Left forelimb (tissue), 1 donor: ENCODE results near the gene S100A11.

Experiments
- DNase-seq: peaks from one replicate; pipeline ENCODE4 v3.0.0-alpha.2; 2018; ENCODE audit warnings: low spot score

The S100A11 gene

DNA sequence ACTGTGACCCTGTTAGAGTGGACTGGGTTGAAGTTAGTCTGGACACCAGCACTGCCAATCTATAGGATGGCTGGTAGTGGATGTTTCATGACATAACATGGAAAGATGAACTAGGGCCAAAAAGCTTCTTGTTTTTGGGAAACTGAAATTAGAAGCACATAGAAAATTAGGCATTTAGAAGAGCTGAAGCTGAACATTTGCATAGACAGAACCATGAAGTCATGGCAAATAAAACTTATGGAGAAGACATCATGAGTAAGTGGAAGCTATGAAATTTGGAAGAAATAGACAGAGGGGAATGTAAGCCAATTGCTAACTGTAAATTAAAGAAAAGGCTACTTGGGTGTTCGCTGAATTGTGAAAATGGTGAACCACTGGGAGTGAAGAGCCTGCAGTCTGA lies 2.7 kb upstream of the S100A11 start:
- DNase-seq = no peak

DNA sequence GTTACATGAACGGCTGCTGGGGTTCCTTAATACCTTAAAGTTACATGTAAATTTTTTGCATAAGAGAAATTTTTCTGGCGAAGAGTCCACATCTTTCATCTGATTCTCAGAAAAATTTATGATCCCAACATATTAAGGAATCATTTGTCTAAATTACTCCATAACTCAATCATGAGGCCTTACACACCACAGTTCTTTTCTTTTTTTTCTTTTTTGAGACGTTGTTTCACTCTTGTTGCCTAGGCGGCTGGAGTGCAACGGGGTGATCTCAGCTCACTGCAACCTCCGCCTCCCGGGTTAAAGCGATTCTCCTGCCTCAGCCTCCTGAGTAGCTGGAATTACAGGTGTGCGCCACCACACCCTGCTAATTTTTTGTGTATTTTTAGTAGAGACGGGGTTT lies 2.1 kb upstream of the S100A11 start:
- DNase-seq = no peak

DNA sequence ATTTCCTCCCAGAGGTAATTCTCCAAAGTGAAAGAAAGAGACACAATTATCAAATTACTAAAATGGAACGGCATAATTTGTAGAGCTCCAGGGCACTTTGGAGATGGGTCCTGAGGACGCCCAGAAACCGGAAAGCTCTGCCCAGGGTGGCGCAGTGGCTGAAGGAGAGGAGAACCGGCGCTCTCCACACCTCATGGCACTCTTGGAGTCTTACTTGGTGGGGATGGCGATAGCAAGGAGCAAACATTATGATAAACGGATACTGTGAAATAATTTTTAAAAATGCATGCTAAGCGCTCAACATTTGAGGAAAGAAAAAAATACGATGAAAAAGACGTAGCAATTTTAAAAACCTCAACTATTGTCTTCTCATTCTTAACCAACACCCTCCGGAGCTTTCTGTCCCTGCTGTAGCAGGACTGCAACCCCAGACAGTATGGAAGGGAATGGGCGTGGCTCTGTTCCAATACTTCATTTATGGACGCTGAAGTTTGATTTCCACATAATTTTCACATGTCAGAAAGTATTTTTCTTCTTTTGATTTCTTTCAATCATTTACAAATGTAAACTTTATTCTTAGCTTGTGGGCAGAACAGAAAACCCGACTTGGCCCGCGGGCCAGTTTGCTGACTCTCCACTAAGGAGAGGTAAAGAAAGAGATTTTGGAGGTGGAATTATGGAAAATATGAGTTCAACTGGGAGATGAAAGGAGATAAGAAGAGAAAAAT lies 1.1 kb downstream of the S100A11 start:
- DNase-seq = no peak

DNA sequence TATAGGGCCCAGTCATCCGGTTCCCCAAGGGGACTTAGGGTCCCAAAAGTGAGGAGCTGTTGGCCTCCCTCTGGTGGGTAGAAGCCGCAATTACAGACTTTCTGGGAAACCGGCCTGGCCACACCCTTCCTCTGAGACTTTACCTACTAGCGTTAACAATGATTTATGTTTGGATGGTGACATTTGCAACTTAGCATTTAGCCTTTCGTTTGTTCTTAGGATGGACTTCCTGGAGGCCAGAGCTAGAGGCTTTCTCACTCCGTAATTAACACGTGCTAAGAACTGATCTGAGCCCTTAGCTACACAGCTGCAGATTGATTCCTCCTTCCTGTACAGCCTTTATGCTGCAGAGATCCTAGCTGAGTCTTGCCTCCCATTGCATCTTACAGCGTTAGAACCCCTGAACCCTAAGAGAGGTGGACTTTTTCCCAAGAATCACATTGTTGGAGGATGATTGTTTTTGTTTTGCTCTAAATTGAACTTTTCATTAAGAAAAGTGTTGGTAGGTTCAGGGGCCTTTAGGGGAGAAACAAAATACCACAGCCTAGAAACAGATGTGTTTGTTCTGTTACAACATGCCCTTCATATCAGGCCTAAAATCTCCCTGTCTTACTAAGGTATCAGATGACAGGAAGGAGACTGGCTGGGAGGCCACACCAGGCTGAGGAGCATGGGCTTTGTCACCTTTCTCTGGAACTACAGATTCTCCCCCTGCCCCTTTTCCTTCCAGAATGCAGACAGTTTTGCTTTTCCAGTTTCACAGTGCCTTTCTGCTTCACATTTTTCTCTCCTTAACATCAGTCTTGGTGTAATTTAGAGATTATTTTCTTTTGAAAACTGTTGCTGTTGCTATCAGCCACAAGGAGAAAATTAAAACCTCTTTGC lies 1.9 kb downstream of the S100A11 start:
- no peak for DNase-seq

DNA sequence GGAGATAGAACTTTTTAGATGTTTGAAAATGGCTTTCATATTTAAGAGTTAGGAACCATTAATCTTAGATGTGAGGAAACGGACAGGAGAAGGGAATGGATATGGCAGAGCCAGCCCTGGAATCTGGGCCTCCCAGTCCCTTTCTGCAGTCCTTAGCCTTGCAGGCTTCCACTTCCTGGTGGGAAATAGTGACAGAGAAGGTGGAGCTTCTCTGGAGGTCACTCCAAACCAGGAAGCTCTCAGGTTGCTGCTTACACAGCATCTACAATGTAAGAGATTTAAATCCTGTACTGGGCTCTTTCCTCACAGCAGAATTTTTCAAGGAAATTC lies 2.5 kb downstream of the S100A11 start:
- no peak for DNase-seq

DNA sequence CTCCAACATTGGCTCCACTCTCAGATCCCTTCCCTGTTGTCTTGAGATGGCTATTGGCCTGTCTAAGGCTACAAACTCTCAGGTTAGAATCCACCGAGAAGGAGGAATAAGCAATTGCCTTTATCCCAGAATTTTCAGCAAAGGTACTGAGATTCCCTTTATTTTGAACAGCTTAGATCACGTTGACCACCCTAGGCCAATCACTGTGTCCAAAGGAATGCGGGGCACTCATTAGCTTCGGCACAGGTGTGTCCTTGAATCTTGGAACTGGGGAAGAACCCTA lies 6.9 kb downstream of the S100A11 start:
- no peak for DNase-seq

DNA sequence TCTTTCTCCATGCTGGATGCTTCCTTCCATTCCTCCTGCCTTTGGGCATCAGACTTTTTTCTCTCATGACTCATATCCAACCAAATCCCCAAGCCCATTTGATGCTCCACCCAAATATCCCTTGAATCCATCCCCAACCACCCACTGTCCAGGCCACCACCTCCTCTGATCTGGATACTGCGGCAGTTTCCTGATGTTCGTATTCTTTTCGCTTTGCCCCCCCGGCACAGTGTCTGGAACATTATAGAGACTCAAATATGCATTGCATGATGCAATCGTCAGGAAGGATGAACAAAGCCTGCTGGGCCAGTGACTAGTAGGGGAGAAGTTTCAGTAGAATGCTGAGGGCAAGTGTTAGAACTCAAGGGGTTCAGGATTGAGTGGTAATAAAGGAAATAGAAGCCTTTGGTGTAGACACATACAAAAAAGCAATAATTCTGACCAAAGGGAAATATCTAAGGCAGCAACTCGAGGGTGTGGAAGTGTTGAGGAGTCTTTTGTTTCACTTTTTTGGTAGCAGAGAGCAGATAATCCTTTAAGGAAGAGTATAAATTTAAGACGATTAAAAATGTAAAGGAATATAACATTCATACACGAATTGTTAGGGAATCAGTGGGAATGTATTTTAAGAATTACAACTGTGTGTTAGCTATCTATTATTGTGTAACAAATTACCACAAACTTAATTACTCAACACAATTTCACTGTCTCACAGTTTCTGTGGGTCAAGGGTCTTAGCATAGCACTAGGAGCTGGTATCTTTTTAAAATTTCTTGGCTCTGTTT lies 7.5 kb downstream of the S100A11 start:
- DNase-seq = no peak

DNA sequence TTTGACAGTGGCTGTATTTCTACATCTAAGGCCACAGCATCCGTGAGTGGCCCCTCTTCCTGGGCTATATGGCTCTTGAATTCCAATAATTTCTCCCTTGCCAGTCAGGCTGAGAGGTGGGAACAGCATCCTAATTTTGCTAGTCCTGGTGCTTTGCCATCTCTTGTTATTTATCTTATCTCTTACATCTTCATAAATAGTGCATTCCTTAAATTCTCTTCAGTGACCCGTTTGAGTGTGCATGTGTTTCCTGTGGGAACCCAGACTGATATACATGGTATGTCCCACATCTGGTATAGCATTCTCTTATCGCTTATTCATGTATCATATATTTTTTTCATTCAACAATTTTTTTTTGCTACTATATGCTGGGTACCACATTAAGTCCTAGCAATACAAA lies 9.9 kb downstream of the S100A11 start:
- no peak for DNase-seq

DNA sequence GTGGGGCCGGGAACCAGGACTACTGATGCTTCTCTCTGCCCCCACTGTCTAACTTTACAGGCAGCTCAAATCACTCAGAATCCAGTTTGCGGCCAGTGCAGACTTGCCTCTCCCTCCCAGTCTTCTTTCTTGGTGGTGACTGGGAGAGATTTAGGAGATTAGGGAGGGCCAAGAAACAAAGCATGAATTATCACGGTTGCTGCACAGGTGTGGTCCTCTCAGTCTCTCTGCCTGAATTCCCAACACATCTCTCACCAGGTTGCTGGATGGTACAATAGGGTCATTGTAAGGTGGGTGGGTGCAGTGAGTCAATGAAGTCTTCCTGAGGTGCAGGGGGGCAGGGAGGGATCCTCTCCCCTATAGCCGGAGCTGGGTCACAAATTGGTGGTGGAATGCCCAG lies 12.6 kb downstream of the S100A11 start:
- DNase-seq = no peak

DNA sequence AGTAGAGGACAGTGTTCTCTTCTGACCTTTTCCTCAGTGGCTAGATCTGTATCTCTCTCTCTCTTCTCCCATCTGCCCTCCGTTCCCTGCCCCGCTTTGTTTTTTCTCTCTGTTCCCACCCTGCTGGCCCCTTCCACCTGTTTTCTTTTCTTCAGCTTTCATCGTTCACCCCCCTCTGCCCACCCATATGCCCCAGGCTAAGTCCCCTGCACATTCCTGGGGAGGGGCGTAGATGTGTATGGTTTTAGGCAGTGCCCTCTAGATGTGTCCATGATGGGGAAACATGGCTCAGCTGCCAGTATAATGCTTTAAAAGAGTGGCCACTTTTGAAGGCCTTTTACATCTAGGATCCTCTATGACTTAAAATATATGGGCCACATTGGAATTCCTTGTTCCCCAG lies 13.6 kb downstream of the S100A11 start:
- no peak for DNase-seq

DNA sequence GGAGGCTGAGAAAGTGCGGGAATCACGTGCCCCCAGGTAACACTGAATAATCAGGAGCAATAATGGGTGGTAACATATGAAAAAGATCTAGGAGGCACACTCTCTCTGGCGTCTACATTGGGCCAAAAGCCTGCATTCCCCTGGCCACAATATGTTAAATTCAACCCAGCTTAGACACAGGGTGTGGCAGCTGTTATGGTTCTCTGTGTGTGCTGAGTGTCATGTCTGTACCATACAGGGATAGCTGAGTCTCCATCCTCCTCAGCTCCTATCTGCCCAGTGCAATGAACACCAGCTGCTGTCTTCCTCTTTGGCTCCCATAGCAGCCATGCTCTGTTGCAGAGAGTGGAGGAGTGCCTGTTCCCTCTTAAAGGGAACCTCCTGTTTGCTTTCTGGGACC lies 14.3 kb downstream of the S100A11 start:
- no peak for DNase-seq

DNA sequence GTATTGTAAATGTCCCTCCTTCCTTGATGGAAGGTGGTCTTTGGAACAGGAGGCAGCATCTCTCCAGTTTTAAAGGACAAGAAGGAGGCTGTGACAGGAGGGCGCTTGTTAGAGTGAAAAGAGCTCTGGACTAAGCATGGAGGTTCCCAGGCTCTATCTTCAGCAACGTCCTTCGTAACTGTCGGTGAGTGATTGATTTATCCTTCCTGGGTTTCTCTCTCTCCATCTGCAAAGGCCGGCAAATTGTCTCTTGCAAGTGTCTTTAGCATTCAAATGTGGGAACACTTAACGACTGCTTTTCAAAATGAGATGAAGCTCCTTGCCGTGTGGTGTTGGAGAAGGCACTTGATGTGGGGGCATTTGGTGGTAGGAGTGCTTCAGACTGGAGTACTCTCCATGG lies 15.2 kb downstream of the S100A11 start:
- DNase-seq = no peak

DNA sequence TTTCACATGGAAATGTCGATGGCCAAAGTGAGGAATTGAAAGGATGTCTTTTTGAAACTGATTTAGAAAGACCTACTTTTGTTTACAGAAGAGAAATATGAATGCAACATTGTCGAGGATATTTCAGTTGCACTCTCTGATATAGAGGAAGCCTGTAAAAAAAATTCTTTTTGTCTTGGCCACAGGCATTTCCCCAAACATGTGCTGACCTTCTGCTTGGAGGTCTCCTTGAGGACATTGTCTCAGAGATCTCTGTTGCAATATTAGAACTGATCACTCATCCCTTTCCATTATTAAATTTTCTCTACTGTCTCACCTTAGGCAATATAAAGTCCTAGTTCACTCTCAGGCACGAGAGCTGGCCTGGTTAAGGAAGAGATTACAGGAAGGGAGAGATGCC lies 16.0 kb downstream of the S100A11 start:
- no peak for DNase-seq

DNA sequence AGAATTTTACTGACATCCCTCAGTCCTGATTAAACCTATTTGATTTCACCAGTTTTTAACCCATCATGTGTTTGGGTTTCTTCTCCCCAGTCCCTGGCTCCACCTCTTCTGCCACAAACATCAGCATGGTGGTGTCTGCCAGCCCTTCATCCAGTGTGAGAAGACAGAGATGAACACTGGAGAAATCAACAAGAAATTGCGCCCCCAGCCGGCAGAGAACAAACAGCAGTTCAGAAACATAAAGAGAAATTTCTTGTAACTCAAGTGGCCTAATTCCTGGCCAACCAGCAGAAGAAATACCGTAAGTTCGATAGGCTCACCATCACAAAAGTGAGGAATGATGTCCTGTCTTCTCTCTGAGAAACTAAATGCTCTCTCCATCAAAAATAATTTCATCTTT lies 18.3 kb downstream of the S100A11 start:
- DNase-seq = no peak

DNA sequence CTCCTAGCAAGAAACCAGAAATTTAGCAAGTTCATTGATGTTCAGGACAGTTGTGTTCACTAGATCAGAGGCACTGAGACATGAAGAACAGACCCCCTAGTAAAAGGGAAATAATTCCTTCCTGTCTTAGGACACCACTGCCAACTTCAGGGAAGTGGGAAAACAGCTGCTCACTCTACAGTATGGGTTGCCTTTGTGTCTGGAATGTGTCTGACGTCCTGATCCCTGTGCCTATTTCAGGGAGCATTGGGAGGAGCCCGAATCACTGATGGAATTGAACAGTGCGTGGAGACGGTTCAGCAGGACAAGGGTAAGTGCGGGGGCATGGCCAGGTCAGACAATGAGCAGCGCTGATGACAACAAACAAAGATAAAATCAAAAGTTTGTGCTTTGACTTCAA lies 21.0 kb downstream of the S100A11 start:
- DNase-seq = no peak

DNA sequence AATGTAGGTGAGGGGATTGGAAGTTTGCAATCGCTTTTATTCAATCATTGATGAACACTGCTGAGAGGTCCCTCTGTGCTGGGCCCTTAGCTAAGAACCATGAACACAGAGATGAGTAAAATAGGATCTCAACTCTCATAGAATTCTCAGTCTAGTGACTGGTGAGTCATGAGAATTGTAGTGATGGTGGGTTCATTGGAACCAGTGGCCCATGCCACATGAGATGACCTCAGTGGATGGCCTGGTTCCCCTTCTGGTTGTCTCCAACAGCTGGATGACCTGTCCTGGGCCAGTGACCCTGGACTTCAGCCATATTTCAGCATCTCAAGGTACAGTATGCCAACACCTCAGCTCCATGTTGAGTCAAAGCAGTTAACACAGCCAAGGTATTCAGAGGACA lies 21.9 kb downstream of the S100A11 start:
- DNase-seq = no peak

DNA sequence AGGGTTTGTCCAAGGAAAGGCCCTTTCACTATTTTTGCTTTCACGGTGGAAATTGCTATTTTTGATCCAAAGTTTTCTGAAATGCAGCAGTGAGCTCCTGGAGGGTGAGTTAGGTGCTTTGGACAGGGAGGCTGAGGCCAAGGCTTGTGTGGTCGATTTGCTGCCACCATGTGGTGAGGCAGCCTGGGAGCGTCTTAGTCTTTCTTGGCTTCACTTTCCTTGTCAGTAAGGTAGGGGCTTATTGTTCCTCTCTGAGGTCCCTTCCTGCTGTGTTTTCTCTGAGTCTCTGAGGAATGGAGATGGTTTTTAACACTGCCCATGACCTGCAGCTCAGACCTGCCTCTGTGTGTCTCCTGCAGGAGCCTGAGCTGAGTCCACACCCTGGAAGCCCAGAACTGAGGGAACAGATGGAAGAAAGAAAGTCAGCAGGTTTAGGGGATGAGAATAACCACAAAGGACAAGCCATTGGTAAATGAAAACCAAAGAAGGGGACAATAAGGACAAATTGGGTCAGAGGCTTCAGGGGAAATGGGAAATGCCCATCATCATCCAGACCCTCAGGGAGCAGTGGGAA lies 23.1 kb downstream of the S100A11 start:
- DNase-seq = no peak

DNA sequence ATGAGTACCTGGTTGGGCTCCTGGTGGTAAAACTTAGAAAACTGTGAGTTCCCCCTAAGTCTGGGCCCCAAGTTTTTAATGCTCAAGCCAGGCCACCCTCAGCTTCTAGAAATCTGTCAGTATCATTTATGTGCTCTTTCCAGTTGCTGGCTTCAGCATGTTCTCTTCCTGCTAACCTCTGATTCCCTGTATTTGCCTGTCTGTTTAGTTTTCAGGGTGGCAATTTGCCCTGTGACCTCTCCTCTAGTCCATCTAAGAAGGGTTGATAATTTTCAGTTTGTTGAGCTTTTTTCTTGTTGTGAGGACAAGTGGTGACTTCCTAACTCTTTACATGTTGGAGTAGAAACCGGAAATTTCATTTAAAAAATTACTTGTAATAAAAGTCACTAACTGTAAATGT lies 27.1 kb downstream of the S100A11 start:
- DNase-seq = no peak

DNA sequence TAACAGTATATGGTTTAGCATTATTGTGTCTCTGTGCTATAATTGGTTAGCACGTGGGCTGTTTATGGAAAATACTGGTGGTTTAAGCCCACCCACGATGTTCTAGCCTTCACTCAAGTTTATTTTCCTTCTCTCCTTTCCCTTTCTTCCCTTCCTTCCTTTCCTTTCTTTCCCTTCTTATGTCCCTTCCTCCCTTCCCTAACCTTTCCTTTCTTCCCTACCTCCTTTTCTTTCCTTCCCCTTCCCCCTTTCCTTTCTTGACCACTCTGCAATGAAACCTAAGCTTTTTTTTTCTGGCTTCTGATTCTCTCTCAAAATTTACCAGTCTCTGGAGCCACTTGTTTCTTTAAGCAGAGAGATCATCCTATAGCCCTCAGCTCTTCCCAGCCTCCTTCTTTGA lies 29.8 kb downstream of the S100A11 start:
- DNase-seq = no peak

DNA sequence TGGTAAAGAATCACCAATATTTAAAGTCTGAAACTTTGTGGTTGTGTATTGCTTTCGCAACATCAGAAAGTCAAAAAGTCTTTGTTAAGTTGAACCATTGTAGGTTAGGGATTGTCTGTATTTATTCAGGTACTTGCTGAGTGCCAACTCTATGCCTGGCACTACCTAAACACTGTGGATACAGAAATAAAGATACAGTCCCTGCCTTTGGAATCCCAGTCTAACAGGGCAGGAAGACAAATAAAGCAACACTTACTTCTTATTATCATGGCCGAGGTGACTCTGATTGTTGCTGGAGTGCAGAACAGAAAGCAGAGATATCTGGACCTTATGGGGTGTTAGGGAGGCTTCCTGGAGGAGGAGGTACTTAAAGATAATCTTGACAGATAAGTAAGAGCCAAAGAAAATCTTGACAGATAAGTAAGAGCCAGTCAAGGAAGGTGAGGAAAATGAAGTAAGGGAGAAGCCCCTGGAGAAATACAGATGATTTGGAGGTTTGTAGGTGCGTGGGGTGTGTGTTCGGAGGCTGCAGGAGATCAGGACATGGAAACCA lies 31.4 kb downstream of the S100A11 start:
- DNase-seq = no peak

DNA sequence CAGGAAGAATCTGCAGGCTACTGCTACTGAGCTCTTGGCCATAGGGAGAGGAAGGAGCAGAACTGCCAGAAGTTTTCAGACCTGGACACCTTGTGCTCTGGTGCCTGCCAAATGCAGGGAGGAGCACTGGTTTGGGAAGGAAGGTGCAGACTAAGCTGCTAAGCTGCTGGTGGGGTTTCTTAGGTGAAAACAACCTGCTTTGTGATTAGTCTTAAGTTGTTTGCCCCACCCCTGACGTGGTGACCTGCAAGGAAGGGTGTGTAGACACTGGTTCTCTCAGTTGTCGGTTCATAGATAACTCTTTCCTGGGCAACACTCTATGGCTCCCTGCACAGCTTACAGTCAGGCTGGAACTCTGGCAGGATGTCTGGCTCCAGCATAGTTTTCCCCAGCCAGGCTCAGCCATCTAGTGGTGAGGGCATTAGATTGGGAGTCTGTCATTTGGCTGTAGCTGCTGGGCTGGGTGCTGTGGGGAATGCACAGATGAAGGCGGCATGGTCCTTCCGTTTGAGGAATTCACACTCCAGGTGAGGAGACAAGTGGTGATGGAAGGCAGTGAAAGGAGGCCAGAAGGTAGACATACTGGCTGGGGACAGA lies 32.9 kb downstream of the S100A11 start:
- DNase-seq = no peak

DNA sequence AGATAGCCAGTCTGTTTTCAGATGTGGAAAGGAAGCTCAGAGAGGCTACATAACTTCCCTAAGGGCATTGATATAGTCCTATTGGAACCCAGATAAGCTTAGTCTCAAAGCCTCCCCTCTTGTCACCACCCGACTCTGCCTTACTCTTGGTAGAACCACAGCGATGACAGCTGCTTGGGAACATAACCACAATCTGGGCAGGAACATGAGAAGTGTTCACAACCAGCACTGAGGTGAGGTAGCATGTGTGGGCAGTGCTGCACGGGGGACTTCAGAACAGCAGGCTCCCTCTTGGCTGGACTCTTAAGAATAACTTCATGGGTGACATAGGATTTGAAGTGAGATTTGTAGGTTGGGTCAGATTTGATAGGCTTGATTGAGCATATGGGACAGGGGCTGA lies 33.8 kb downstream of the S100A11 start:
- DNase-seq = no peak
